GM18870 (cell line): Measurements from ENCODE around the gene CCDC154.
"Not testable (repeated sequence)": the region's sequence is repeated elsewhere in the genome, so short reads cannot be mapped to it uniquely, and the experiment has no call there.

Source experiments
- ATAC-seq: cut with Tn5 transposase; IDR thresholded peaks from one replicate; pipeline ENCODE4 v1.9.1; 2021; ENCODE audit warnings: moderate library complexity; ENCODE audit not compliant: unreplicated experiment

Gene CCDC154

GRCh38 chr16:1439699-1440074 lies 4.7 kb downstream of the CCDC154 start:
- not testable (repeated sequence) for ATAC-seq

DNA sequence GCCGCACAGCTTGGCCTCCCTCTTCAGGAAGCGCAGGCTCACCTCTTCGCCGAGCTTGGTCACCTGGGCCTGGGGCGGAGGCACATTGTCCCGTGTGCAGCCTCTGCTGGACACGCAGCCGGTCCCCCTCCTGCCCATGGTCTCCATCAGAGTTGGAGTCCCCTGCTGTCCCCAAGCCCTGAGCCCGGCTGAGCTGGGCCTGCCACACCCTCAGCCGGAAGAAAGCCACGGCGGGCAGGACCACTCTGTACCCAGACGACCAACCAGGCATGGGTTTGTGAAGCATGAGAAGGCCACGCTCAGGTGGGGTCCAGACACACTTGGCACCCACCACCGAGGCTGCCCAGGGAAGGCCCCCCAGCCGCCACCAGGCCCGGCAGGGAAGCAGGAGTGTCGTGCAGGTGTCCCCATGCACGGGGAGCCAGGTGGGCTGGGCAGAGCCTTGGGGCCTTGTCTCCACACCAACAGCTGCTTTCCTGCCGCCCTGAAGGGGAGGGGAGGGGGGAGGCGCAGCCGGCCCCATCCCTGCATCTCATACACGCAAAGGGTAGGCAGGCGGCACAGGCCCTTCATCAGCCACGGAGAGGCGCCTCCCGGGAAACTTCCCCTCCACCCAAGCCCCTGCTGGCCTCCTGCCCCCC lies 5.2 kb downstream of the CCDC154 start:
- no peak for ATAC-seq

DNA sequence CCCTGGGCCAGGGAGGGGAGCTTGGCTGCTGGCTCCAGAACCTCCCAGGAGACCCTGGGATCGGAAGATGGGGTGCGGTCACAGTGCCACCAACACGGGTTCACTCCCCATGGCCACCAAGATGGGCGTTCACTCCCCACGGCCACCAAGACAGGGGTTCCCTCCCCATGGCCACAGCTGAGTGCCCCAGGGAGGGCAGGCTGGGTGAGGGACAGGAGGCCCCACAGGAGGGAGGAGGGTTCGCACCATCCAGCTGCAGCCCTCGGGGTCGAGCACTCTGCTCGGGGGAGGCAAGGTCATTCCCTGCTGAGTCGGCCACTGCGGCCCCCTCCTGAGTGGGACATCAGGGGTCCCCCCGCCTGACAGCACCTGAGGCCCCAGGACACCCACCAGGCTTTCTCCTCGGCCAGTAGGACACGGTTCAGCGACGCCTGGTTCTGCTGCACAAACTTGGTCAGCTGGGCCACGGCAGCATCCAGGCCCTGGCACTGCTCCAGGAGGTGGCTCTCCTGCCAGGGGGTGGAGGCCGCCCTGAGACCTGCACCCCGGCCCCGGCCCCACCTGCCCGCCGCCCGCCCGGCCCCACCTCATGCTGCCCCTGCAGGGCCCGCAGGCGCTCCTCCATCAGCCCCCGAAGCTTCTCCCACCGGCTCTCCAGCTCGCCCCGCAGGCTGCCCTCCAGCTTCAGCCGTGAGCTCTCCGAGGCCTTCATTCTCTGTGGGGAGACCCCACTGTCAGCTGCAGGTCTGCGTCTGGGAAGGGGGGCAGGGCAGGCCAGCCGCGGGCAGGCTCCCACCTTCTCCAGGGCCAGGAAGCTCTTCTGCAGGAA lies 5.9 kb downstream of the CCDC154 start:
- ATAC-seq, result no peak

DNA sequence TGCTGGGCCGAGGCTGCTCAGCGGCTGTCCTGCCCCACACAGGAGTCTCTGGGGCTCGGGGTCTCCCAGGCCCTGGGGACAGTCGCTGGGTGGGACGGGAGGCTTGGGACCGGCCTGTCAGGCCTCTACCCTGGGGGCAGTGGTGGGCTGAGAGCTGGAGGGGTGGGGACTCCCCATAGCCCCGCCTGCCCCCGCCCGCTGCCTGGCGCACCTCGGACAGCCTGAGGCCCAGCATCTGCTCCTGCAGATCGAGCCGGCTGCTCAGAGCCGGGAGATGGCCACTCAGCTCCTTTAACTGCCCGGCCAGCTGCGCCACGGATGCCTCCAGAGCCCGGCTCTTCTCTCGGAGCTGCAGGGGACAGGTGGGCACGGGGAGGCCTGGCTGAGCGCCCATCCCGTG lies 6.8 kb downstream of the CCDC154 start:
- no peak for ATAC-seq

DNA sequence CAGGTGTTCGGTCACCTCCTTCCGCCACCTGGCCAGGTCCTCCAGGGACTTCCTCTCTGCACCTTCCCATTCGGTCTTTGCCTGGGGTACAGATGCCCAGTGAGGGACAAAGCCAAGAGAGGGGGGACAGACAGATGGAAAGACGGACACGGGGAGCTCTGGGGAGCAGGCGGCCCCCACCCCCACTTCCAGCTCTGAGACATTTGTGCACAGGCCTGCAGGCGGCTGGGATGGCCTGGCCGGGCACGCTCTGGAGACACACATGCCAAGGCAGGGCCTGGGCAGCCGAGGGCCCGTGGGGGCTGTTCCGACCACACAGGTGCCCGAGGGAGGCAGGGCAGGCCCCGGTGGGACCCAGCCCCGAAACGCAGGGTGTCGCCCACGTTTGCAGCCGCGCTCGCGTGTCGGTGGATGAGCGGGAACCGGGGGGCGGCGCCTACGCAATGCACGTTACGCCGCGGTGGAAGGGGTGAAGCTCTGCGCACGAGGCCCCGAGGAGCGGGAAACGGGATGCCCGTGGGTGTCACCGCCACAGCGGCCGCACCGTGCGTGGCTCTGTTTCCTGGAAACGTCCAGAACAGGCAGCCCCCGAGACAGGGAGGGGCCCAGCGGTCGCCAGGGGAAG lies 7.5 kb downstream of the CCDC154 start:
- ATAC-seq, result no peak

- no peak for ATAC-seq
Measured at GRCh38 chr16:1435921-1436697, 8.2 kb downstream of the CCDC154 start.

DNA sequence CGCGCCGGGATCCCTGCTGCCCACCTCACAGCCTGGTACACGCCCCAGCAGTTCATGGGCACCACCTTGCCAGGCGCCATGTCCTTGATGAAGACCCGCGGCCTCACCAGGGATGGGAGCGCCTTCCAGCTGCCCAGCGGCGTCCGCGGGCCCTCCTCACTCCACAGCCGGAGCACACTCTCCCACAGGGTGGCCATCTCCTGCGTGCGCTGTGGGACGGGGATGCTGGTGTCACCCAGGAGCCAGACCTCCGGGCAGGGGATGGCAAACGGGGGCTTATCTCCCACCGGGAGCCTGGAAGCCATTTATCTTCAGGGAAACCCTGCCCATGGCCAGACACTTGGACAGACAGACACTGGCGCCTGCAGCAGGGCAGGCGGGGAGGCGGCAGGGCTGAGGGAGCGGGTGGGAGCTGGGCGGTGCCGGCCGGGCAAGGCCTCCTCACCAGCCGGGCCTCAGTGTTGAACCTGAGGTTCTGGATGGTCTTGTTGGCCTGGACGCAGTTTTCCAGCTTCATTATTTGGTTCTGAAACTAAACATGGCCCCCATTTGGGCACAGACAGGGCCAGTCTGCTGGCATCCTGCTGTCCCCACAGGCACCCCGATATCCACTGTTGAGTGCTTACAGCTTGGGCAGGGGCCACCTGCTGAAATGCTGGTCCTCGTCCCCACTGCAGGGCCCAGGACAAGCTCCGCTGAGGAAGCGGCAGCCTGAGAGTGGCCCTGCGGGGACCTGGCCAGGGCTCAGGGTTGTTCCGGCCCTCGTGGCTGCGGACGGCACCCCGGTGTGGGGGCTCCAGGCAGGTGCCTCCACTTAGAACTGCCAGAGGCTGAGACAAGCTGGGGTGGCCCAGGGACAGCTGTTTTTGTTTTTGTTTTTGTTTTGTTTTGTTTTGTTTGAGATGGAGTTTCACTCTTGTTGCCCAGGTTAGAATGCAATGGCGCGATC lies 9.4 kb downstream of the CCDC154 start:
- no peak for ATAC-seq

GRCh38 chr16:1433756-1434155 lies 10.6 kb downstream of the CCDC154 start:
- ATAC-seq, result no peak

DNA sequence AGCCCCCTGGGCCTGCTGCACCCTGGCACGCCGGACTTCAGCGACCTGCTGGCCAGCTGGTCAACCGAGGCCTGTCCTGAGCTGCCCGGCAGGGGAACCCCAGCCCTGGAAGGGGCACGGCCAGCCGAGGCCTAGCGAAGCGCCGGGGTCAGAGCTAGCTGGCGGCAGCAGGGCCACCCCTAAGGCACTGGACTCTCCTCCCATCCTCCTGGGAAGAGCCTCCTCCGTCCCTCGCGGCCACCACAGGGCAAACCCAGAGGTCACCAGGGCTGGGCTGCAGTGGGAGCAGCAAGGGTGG lies 11.1 kb downstream of the CCDC154 start:
- ATAC-seq, result no peak

GRCh38 chr16:1432388-1433262 lies 11.7 kb downstream of the CCDC154 start:
- ATAC-seq, result no peak

- no peak for ATAC-seq
Measured at GRCh38 chr16:1431497-1432270, 12.7 kb downstream of the CCDC154 start.

- no peak for ATAC-seq
Measured at GRCh38 chr16:1430759-1431496, 13.4 kb downstream of the CCDC154 start, which contains the start of gene PERCC1. PERCC1 (plus strand) TSS chr16:1431078; CDS start chr16:1432594, 1,516 bp downstream.

DNA sequence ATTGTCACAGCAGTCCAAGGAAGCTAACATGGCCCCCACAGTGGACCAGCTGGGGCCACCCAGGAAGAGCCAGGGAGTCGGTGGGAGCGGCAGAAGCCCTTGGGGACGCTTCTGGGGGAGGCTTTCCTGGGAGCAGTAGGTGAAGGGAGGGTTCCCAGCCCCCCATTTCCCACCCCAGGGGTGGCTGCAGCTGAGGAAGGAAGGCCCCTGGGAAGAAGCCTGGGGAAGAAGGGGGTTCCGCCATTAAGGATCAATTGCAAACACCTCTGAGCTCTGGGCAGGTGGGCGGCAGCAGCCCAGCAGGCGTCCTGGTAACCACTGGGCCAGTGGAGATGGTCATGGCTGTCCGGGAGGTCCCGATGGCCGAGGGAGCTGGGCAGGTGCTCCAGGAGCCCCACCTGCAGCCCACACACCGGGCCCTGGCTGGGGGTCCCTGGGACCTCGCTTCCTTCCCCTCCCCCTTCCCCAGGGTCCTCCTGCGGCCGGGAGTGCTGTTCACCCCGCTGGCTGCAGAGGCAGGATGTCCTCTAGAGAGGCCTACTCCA lies 14.1 kb downstream of the CCDC154 start:
- no peak for ATAC-seq

DNA sequence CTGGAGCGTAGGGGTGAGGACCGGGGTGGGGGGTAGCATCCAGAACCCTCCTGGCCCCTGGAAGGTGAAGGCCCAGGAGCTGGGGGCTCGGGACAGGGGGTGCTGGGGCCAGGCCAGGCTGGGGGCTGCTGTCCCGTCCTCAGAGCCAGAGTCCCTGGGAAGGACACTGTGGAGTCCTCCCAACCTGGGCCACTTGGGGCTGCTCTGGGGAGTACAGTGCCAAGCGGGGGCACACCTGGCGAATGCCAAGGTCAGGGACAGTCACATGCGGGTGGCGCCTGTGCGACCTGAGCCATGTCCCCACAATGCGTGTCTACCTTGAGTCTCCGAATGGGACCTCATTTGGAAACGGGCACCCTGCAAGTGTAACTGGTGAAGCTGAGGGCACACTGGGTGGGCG lies 14.7 kb downstream of the CCDC154 start:
- no peak for ATAC-seq

DNA sequence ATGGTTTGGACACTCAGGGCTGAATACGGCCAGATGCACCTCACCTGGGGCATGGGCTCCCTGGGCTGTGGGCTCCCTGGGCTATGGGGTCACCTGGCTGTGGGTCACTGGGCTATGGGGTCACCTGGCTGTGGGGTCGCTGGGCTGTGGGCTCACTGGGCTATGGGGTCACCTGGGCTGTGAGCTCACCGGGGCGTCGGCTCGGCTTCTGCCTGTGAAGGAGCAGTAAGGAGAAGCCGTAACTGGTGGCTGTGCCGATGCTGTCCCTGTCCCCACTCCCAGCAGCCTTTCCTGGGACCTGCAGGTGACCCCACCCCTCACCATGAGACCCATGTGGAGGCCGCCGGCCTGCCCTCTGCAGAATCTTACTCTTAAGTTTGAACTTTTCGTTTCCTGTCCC lies 15.3 kb downstream of the CCDC154 start:
- ATAC-seq, result no peak

- no peak for ATAC-seq
Measured at GRCh38 chr16:1428511-1428910, 15.8 kb downstream of the CCDC154 start.
